Stimulated activated naive CD8-positive, alpha-beta T cell treated with anti-CD3 and anti-CD28 coated beads, Interleukin-15, amount 100 ng/mL, for 72 hours (primary cell): ENCODE results near the gene PLA2G4D.

Experiments
- ATAC-seq: fragments of 150-1000 bp; cut with Tn5 transposase; 2 replicates; pipeline ENCODE4 v1.10.0; 2021; ENCODE audit warnings: mild to moderate bottlenecking, moderate library complexity
- DNase-seq, 2 donors: peaks; one replicate each; pipeline ENCODE4 v3.0.0; 2021 to 2022
- H3K27ac Mint-ChIP-seq, 2 donors: one replicate each; pipeline ENCODE4 v1.8.0; 2022; ENCODE audit warnings: mild to moderate bottlenecking in 2 of 2, mixed read lengths in 2 of 2, moderate library complexity in 2 of 2
- H3K27me3 Mint-ChIP-seq: one replicate; pipeline ENCODE4 v1.8.0; 2022; ENCODE audit warnings: mixed read lengths
- H3K4me1 Mint-ChIP-seq: one replicate; pipeline ENCODE4 v1.8.0; 2022; ENCODE audit warnings: mild to moderate bottlenecking, mixed read lengths
- H3K4me3 Mint-ChIP-seq, 2 donors: one replicate each; pipeline ENCODE4 v1.8.0; 2022; ENCODE audit warnings: mild to moderate bottlenecking in 2 of 2, mixed read lengths in 2 of 2, moderate library complexity in 1 of 2
- H3K9me3 Mint-ChIP-seq, 2 donors: one replicate each; pipeline ENCODE4 v1.8.0; 2022; ENCODE audit warnings: mixed read lengths in 2 of 2

PLA2G4D gene

DNA sequence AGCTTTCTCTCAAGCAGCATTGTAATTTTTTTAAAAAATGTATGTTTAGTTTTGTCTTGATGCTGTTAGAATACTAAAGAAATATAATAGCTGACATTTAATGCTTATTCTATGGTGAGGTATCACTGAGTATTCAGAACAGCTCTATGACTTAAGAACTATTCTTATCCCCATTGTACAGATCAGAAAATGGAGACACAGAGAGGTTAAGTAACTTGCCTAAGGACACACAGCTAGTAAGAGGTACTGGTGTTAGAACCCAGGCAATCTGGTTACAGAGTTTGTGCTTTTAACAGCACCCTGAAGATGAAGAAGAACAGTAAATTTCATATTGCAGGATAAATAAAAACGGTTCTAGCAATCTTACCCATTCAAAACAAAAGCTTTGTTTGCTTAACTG lies 15.5 kb downstream of the PLA2G4D start:
- Mint-ChIP-seq H3K27me3 (peaks cover 14% of the 10 kb centered on the region), H3K9me3 (no peaks in the 10 kb centered on the region), H3K4me3 (no peak overlapping the region), H3K27ac (no peak overlapping the region), H3K4me1 (peaks cover under 1% of the 10 kb centered on the region)
- DNase-seq = no peak
- no peak for ATAC-seq

DNA sequence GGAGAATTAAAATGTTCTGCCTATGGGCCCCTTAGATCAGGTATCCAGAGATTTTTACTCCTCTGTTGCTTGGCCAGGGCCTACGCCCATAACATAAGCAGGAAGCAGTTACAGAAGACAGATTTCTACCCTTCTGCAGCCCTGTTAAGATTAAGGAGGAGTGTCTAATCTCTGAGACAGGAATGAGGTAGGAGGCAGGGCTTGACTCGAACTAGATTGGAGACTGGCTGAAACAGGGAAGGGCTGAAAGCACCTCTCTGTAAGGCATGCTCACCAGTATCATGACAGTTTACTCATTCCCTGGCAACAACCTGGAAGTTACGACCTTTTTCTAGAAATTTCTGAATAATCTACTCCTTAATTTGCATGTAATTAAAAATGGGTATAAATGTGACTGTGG lies 16.7 kb downstream of the PLA2G4D start:
- ATAC-seq (no peak), DNase-seq (no peak)
- peaks cover 11% of the 10 kb centered on the region for H3K27me3 Mint-ChIP-seq
- no peaks in the 10 kb centered on the region for H3K4me1 Mint-ChIP-seq
- H3K9me3 Mint-ChIP-seq = no peaks in the 10 kb centered on the region
- H3K4me3 Mint-ChIP-seq = no peak overlapping the region
- no peak overlapping the region for H3K27ac Mint-ChIP-seq

DNA sequence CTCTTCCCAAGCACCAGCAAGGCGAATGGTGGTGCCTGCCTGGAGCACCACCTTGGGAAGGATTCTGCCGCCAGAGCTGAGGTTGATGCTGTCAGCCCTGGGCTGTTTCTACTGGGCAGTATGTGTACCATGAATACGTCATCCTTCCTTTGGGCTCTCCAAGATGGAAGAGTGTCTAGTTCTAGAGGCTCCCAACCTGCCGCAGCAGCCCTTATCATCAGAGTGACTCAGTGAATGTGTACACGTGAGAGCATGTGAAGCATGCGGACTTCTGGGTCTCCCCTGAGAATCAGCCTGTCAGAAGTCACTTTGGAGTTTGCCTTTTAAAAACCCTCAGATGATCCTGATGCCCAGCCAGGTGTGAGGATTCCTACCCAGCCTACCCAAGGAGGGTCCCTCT lies 20.9 kb downstream of the PLA2G4D start:
- DNase-seq (no peak), ATAC-seq (no peak)
- no peaks in the 10 kb centered on the region for H3K9me3 Mint-ChIP-seq
- H3K4me3 Mint-ChIP-seq = no peak overlapping the region
- H3K27ac Mint-ChIP-seq = no peak overlapping the region
- H3K4me1 Mint-ChIP-seq = no peaks in the 10 kb centered on the region
- peaks cover 6% of the 10 kb centered on the region for H3K27me3 Mint-ChIP-seq

DNA sequence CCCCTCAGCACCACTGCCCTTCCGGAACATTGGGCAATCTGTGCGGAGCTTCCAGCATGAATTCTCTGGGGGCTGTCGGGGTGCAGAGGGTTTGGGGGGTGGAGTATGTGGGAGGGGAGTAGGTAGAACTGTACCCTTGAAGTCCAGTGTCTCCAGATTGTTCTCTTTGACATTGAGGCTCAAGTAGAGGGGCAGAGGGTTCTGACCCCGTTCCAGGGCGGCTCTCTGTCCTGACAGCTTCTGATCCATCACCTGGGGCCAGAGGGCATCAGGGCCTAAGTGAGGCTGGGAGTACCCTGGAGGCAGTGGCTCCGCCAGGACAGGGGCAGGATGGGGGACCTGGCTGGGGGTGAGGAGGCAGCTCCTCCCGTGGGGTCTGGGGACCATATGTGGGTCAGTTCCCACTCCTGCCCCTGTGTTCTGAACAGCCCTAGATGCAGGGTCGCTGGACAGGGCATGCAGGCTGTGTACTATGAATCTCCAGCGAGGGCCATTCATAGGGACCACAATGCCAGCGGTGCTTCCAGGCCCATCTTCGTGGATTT lies 22.1 kb downstream of the PLA2G4D start:
- peaks cover 3 to 7% of the 10 kb centered on the region in 2 donors for H3K9me3 Mint-ChIP-seq
- DNase-seq (no peak), ATAC-seq (no peak)
- H3K4me3 Mint-ChIP-seq = no peak overlapping the region
- no peak overlapping the region for H3K27ac Mint-ChIP-seq
- peaks cover 6% of the 10 kb centered on the region for H3K27me3 Mint-ChIP-seq
- no peaks in the 10 kb centered on the region for H3K4me1 Mint-ChIP-seq

DNA sequence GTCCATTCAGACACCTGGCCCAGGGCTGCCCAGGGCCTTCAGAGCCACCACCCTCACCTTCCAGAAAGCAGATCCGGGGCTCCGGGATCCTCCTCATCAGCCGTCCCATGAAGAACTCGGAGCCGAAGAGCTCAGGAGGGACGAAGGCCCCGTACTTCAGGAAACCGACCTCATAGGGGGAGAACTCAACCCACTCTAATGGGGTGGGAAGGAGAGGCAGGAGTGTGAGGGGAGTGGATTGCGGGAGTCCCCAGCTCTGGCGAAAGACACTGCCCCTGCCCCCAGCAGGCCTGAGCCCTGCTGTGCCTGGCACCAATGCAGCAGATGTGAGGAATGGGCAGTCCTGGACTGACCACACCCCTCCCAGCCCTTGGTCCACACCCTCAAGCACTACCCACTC lies 22.6 kb downstream of the PLA2G4D start:
- DNase-seq (no peak), ATAC-seq (no peak)

DNA sequence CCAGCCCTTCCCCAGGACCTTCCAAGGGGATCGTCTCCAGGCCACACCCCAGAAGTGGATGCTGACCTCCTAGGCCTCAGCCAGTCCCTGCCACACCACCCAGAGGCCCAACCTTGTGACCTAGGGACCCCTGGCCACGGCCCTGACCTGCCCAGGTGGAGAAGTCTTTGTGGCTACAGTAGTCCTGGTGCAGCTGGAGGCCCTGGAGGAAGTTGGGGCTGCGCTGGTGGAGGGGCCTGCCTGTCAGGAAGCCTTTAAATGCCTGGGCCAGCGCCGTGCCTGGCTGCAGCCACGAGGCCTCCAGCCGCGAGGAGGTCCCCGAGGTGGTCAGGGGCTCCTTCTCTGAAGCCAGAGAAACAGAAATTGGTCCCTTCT lies 23.4 kb downstream of the PLA2G4D start:
- H3K4me3 Mint-ChIP-seq = no peak overlapping the region
- H3K9me3 Mint-ChIP-seq = peaks cover 3 to 7% of the 10 kb centered on the region in 2 donors
- H3K27me3 Mint-ChIP-seq = peaks cover 17% of the 10 kb centered on the region
- H3K4me1 Mint-ChIP-seq = peaks cover 7% of the 10 kb centered on the region
- DNase-seq (no peak), ATAC-seq (no peak)
- no peak overlapping the region for H3K27ac Mint-ChIP-seq

More for the DNA sequence above, 22.6 kb downstream of the PLA2G4D start:
- H3K4me3 Mint-ChIP-seq = no peak overlapping the region
- H3K4me1 Mint-ChIP-seq = no peaks in the 10 kb centered on the region
- peaks cover 9% of the 10 kb centered on the region for H3K27me3 Mint-ChIP-seq
- peak overlapping the region in 1 of 2 donors; percentile 59 for H3K27ac Mint-ChIP-seq
- H3K9me3 Mint-ChIP-seq = peaks cover 3 to 7% of the 10 kb centered on the region in 2 donors

DNA sequence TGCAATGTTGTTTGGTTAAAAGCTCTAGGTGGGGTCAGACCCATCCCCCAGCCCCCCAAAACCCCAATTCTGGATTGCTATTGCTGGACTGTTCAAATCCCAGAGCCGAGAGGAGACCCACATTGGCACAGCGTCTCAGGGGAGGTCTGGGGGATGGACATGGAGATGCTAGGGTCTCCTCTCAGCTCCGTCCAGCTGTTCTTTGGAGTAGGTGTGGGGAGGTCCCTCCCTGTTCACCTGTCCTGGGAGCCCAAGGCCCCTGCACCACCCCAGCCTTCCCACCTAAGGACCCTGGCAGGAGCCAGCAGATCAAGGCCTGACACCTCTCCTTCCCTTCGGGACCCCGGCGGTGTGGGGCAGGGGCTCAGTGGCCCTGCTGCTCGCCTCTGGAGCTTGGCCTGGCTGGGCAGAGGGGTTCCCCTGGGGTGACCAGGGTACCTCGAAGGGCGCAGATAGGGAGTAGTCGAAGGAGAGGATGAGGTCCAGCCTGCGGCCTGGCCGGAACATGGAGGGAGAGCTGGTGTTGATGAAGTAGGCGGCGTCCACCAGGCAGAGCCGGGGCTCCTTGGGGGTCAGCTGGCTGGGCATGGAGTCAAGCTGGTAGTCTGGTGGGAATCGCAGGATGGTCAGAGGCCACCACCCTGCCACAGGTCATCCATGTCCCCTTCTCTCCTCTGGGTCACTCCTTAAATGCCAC lies 23.9 kb downstream of the PLA2G4D start:
- no peak overlapping the region for H3K27ac Mint-ChIP-seq
- peaks cover 18% of the 10 kb centered on the region for H3K27me3 Mint-ChIP-seq
- peak; percentile 23 for ATAC-seq
- DNase-seq = no peak
- no peak overlapping the region for H3K4me3 Mint-ChIP-seq
- H3K4me1 Mint-ChIP-seq = peaks cover 7% of the 10 kb centered on the region
- H3K9me3 Mint-ChIP-seq = peaks cover 3 to 7% of the 10 kb centered on the region in 2 donors

DNA sequence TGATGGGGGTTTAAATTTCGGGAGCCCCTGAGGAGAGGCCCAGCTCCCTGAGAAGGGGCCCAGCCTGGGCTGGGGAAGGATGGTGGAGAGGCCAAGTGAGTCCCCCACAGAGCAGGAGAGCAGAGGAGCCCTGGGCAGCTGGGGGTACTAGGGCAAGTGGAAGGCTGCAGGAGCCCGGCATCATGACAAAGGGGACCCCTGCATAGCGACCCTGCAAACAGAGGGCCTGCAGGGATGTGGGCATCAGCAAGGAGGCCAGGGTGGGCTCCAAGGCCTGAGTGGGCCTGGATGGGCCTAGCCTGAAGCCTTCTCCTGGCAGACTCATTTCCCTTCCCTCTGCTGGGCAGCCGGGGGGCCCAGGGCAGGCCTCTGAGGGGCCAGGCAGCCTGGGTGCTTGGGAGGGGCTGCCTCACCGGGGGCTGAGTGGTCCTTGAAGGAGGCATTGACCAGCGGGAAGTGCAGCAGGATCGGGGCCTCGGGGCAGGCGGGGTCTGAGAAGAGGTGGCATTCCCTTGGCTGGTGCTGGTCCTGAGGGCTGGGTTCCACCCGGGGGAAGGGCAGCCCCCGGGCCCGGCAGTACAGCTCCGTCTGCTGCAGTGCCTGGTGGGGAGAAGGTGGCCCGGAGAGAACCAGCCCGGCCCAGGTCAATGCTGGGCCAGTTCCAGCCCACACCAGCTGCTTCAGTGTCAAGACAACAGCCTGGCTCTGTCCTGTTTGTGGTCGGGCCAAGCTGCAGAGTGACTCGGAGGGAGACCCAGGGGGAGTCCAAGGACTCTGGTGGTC lies 24.7 kb downstream of the PLA2G4D start:
- Mint-ChIP-seq H3K4me1 (peaks cover 7% of the 10 kb centered on the region), H3K9me3 (peaks cover 3 to 7% of the 10 kb centered on the region in 2 donors), H3K27ac (peak overlapping the region in 1 of 2 donors; percentile 41), H3K27me3 (peaks cover 18% of the 10 kb centered on the region), H3K4me3 (no peak overlapping the region)
- DNase-seq = no peak
- no peak for ATAC-seq

DNA sequence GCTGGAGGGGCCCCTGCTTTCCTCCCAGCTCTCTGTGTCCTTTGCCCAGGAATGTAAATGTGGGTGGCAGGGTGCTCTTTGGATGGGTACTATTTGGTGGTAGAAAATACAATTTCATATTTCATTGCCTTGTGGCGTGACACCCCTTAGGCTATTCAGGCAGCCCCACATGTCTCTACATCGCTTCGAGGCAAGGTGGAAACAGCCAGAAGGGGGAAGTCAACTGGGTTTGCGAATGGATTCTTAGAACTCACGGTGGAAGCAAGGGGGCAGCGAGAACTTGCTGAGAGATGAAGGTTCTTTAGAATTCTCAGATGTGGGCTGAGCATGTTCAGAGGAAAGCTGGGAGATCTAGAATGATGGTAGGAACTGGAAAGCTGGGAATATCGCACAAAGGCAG lies 25.3 kb downstream of the PLA2G4D start:
- H3K9me3 Mint-ChIP-seq = peaks cover 3 to 7% of the 10 kb centered on the region in 2 donors
- H3K27me3 Mint-ChIP-seq = peaks cover 17% of the 10 kb centered on the region
- peak overlapping the region in 1 of 2 donors; percentile 41 for H3K27ac Mint-ChIP-seq
- DNase-seq = no peak
- H3K4me3 Mint-ChIP-seq = no peak overlapping the region
- peaks cover 7% of the 10 kb centered on the region for H3K4me1 Mint-ChIP-seq
- ATAC-seq = no peak

DNA sequence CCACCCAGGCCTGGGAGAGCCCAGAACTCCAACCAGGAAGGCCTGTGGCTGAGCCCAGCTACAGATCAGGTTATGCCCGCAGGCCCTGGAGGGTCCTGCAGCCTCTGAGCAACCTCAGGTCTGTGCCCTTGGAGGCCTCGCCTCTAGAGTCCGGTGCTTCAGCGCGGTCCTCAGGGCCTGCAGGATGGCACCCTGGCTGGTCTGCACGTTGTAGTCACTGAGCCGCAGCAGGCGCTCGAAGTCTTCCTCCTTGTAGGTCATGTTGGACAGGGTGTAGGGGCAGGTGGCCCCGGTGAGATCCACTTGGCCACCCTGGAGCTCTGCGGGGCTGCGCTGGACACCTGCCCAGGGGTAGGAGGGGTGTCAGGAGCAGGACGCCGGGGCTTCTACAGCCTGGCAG lies 25.8 kb downstream of the PLA2G4D start:
- no peak for DNase-seq
- H3K27ac Mint-ChIP-seq = no peak overlapping the region
- H3K9me3 Mint-ChIP-seq = peaks cover 3 to 7% of the 10 kb centered on the region in 2 donors
- peaks cover 15% of the 10 kb centered on the region for H3K27me3 Mint-ChIP-seq
- no peak for ATAC-seq
- H3K4me1 Mint-ChIP-seq = peaks cover 7% of the 10 kb centered on the region
- H3K4me3 Mint-ChIP-seq = no peak overlapping the region

DNA sequence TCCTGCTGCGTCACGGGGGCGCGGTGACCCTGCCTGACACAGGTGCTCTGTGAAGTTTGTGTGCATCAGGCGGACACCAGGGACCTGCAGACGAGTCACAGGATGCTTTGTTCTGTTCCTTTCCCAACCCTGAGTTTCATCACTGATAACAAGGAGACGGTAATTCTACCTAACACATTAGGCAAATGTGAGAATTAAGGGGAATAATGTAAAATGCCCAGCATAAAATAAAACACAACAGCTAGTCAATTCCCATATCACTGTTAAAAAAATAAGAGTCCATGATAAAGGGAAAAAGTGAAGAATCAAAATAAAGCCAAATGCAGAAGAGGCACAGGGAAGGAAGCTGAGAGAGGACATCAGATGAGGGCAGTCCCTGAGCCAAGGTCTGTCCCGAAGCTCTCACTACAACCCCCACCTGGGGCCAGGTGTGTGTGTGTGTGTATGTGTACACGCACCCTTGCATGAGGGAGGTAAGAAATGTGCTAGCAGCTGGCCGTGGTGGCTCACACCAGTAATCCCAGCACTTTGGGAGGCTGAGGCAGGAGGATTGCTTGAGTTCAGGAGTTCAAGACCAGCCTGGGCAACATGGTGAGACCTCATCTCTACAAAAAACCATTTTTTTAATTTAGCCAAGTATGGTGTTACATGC lies 27.5 kb downstream of the PLA2G4D start:
- Mint-ChIP-seq H3K9me3 (peaks cover 3 to 7% of the 10 kb centered on the region in 2 donors), H3K27me3 (peaks cover 17% of the 10 kb centered on the region), H3K27ac (no peak overlapping the region), H3K4me1 (peaks cover 7% of the 10 kb centered on the region), H3K4me3 (no peak overlapping the region)
- ATAC-seq = no peak
- DNase-seq = no peak

DNA sequence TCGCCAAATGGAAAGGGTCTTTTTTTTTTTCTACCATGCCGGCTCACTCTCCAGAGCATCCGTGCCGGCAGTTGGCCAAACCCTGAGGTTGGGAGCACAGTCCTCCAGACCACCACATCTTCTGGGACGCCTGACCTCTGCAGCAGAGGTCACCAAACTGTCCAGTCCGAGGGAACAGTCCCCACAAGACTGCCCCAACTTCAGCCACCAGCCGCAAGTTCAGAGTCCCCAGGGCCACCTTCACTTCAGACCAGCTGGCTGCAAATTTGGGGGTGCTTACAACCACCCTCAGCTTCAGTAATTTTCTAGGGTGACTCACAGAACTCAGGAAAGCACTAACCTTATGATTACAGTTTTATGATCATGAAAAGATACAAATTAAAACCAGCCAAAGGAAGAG lies 28.9 kb downstream of the PLA2G4D start:
- no peak overlapping the region for H3K27ac Mint-ChIP-seq

DNA sequence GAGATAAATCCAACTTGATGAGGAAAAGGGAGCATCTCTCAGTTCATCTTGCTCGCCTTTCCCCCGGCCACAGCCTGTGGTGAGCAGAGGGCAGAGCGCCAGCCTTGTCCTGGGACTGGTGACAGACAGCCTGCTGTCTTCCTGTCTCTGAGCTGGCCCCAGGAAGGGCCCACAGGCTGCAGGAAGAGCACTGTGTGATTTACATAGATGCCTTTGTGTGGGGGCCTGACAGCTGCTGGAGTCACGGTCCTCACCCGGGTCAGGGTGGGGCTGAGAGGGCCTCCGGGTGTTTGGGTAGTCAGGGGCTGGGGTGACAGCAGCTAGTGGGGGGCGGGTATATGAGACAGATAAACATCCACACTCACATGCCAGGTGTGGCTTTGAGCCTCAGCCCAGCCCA lies 29.3 kb downstream of the PLA2G4D start:
- Mint-ChIP-seq H3K9me3 (peaks cover 3 to 7% of the 10 kb centered on the region in 2 donors), H3K4me3 (no peak overlapping the region), H3K27ac (no peak overlapping the region), H3K27me3 (peaks cover 23% of the 10 kb centered on the region), H3K4me1 (peaks cover 7% of the 10 kb centered on the region)
- ATAC-seq = peak; percentile 20
- DNase-seq = no peak

More for the DNA sequence above, 28.9 kb downstream of the PLA2G4D start:
- ATAC-seq (no peak), DNase-seq (no peak)
- H3K4me3 Mint-ChIP-seq = no peak overlapping the region
- H3K4me1 Mint-ChIP-seq = peaks cover 7% of the 10 kb centered on the region
- H3K9me3 Mint-ChIP-seq = peaks cover 3 to 7% of the 10 kb centered on the region in 2 donors
- peaks cover 19% of the 10 kb centered on the region for H3K27me3 Mint-ChIP-seq

DNA sequence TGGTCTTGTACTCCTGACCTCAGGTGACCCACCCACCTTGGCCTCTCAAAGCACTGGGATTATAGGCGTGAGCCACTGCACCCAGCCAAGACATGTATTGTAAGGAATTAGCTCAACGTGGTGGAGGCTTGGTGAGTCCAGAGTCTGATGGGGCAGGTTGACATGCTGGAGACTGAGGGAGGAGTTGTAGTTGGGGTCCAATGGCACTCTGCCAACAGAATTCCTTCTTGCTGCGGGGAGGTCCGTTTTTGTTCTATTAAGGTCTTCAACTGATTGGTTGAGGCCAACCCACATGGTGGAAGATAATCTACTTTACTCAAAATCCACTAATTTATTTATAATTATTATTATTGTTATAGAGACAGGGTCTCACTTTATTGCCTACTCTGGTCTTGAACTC lies 30.1 kb downstream of the PLA2G4D start:
- Mint-ChIP-seq H3K27ac (no peak overlapping the region), H3K4me3 (no peak overlapping the region), H3K27me3 (peaks cover 27% of the 10 kb centered on the region), H3K4me1 (peaks cover 7% of the 10 kb centered on the region), H3K9me3 (peaks cover 3 to 7% of the 10 kb centered on the region in 2 donors)
- no peak for ATAC-seq
- no peak for DNase-seq

DNA sequence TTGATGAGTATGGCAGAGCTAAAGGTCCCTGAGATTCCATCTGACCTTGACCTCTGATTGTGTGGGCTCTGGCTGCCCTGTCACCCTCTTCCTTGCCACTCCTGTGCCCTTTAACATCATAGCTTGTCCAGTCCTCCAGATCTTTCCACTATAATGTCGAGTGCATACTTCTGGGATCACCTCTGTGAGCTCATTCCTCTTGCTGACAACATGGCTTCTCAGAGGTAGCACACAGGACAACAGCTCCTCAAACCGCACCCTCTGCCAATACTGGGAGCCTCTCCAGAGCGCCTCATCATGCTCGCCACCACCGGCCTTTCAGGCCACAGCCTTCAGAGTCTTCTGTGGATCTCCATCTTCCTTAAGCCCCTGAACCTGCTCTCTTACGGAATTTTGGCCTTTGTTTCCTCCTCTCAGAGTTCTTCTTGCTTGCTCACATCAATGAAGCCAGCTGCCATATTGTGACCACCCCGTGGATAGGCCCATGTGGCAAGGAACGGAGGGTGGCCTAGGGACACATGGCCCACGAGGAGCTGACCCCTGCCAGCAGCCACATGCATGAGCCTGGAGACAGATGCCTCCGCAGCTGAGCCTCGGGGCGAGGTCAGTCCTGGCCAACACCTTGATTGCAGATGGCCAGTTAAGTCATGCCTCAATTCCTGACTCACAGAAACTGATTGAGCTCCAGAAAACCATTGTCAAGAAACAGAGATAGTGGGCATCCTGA lies 31.1 kb downstream of the PLA2G4D start:
- Mint-ChIP-seq H3K4me3 (no peak overlapping the region), H3K27me3 (peaks cover 30% of the 10 kb centered on the region), H3K9me3 (peaks cover 3 to 7% of the 10 kb centered on the region in 2 donors), H3K4me1 (peaks cover 7% of the 10 kb centered on the region), H3K27ac (no peak overlapping the region)
- DNase-seq (no peak), ATAC-seq (no peak)
